ENCODE results near the gene C12orf76. TPM values are rescaled to one million over a fixed set of nuclear protein-coding genes. Genes with fewer than 3 reads are reported as not detected.

C12orf76 gene
- total and polyA plus RNA-seq, 2 of the 13 experiments (the other 11 are each of a cell fraction or from before 2014, with no cell fraction given), result 15.8 to 38.4 TPM

DNA sequence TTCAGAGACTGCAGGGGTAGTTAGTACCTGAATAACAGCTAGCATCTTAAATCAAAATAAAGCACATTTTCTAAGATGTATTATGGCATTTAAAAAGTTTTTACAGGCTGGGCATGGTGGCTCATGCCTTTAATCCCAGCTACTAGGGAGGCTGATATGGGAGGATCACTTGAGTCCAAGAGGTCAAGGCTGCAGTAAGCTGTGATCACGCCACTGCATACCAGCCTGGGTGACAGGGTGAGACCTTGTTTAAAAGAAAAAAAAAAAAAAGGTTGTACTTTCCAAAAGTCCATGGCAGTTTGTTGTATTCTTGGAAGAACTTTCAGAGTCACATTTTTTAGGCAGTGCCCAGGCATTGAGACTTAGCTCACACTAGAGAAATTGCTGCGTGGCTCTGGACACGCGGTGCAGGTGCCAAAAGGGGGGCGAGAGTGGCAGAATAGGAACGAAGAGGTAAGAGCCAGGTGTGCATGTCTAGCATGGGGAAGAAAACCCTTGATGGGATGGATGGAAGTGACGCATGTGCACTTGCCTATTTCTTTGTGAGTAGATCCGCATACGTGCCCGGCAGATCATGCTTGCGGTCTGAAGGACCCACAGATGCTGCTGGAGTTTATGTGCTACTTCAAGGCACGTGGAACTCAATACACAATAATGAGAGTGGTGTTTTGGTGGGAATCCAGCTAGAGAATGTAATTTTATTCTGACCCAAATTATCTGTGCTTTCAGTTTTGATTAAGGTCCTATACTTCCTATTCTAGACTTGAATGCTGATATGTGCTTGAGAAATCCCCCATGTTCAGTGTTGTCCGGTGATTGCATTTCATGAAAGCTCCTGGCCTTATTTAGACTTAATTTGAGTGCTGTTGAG lies 37.2 kb downstream of the C12orf76 start (continued):
- TF ChIP-seq ZNF761 (CRISPR knock-in tag; conservative IDR thresholded peaks at IDR 0.05) (0 out of 2 replicates have a peak, but pooled peaks have one; percentile 30), ZNF296 (CRISPR knock-in tag; conservative IDR thresholded peaks at IDR 0.05) (no peak), ZNF251 (CRISPR knock-in tag; IDR thresholded peaks at IDR 0.05) (no peak), TCF7 (IDR thresholded peaks at IDR 0.05; ENCODE audit: low read depth) (peak; percentile 43; the same call in 1 of the 2 replicates), DPF2 (CRISPR knock-in tag; IDR thresholded peaks at IDR 0.05; ENCODE audit: borderline replicate concordance, low read depth) (peak; percentile 62; the same call in 1 of the 2 replicates), MYNN (CRISPR knock-in tag; IDR thresholded peaks at IDR 0.05; ENCODE audit: low read depth) (no peak), ZNF839 (CRISPR knock-in tag; IDR thresholded peaks at IDR 0.05; ENCODE audit: borderline replicate concordance) (no peak), REL (CRISPR knock-in tag; conservative IDR thresholded peaks at IDR 0.05) (no peak), BRCA1 (CRISPR knock-in tag; IDR thresholded peaks at IDR 0.05) (no peak), ZMYM2 (CRISPR knock-in tag; IDR thresholded peaks at IDR 0.05) (peak; percentile 60; the same call in 1 of the 2 replicates), CENPT (CRISPR knock-in tag; IDR thresholded peaks at IDR 0.05; ENCODE audit: low read depth) (no peak), SAP130 (CRISPR knock-in tag; IDR thresholded peaks at IDR 0.05; ENCODE audit: low read depth) (peak; percentile 70), ZNF160 (CRISPR knock-in tag; IDR thresholded peaks at IDR 0.05) (no peak), KDM3A (CRISPR knock-in tag; IDR thresholded peaks at IDR 0.05; ENCODE audit: low read depth) (no peak), TOE1 (CRISPR knock-in tag; IDR thresholded peaks at IDR 0.05) (no peak)
- TF ChIP-seq, protein P1, sequence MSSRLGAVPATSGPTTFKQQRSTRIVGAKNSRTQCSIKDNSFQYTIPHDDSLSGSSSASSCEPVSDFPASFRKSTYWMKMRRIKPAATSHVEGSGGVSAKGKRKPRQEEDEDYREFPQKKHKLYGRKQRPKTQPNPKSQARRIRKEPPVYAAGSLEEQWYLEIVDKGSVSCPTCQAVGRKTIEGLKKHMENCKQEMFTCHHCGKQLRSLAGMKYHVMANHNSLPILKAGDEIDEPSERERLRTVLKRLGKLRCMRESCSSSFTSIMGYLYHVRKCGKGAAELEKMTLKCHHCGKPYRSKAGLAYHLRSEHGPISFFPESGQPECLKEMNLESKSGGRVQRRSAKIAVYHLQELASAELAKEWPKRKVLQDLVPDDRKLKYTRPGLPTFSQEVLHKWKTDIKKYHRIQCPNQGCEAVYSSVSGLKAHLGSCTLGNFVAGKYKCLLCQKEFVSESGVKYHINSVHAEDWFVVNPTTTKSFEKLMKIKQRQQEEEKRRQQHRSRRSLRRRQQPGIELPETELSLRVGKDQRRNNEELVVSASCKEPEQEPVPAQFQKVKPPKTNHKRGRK (CRISPR knock-in tag; IDR thresholded peaks at IDR 0.05), result no peak
- TF ChIP-seq, protein P2, sequence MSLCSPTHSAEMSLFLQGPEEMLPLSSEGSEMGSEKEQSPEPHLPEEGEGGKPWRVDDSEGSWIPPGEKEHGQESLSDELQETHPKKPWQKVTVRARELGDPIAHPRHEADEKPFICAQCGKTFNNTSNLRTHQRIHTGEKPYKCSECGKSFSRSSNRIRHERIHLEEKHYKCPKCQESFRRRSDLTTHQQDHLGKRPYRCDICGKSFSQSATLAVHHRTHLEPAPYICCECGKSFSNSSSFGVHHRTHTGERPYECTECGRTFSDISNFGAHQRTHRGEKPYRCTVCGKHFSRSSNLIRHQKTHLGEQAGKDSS (CRISPR knock-in tag; IDR thresholded peaks at IDR 0.05; ENCODE audit: borderline replicate concordance, low read depth), result no peak
- TF ChIP-seq, protein P3, sequence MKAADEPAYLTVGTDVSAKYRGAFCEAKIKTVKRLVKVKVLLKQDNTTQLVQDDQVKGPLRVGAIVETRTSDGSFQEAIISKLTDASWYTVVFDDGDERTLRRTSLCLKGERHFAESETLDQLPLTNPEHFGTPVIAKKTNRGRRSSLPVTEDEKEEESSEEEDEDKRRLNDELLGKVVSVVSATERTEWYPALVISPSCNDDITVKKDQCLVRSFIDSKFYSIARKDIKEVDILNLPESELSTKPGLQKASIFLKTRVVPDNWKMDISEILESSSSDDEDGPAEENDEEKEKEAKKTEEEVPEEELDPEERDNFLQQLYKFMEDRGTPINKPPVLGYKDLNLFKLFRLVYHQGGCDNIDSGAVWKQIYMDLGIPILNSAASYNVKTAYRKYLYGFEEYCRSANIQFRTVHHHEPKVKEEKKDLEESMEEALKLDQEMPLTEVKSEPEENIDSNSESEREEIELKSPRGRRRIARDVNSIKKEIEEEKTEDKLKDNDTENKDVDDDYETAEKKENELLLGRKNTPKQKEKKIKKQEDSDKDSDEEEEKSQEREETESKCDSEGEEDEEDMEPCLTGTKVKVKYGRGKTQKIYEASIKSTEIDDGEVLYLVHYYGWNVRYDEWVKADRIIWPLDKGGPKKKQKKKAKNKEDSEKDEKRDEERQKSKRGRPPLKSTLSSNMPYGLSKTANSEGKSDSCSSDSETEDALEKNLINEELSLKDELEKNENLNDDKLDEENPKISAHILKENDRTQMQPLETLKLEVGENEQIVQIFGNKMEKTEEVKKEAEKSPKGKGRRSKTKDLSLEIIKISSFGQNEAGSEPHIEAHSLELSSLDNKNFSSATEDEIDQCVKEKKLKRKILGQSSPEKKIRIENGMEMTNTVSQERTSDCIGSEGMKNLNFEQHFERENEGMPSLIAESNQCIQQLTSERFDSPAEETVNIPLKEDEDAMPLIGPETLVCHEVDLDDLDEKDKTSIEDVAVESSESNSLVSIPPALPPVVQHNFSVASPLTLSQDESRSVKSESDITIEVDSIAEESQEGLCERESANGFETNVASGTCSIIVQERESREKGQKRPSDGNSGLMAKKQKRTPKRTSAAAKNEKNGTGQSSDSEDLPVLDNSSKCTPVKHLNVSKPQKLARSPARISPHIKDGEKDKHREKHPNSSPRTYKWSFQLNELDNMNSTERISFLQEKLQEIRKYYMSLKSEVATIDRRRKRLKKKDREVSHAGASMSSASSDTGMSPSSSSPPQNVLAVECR (CRISPR knock-in tag; IDR thresholded peaks at IDR 0.05; ENCODE audit: borderline replicate concordance), result peak; percentile 28; the same call in 1 of the 2 replicates
- TF ChIP-seq, protein P4, sequence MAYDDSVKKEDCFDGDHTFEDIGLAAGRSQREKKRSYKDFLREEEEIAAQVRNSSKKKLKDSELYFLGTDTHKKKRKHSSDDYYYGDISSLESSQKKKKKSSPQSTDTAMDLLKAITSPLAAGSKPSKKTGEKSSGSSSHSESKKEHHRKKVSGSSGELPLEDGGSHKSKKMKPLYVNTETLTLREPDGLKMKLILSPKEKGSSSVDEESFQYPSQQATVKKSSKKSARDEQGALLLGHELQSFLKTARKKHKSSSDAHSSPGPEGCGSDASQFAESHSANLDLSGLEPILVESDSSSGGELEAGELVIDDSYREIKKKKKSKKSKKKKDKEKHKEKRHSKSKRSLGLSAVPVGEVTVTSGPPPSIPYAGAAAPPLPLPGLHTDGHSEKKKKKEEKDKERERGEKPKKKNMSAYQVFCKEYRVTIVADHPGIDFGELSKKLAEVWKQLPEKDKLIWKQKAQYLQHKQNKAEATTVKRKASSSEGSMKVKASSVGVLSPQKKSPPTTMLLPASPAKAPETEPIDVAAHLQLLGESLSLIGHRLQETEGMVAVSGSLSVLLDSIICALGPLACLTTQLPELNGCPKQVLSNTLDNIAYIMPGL (CRISPR knock-in tag; IDR thresholded peaks at IDR 0.05; ENCODE audit: borderline replicate concordance in 1 of 2, low read depth in 1 of 2), result no peak

Data from HepG2 (cell line).